Progenitor cell of endocrine pancreas (in vitro differentiated cells): ENCODE measurements around the gene KCNH1. TPM values are rescaled to one million over a fixed set of nuclear protein-coding genes. Genes with fewer than 3 reads are reported as not detected.

Source experiments
- DNase-seq: peaks from one replicate; pipeline ENCODE4 v3.0.0; 2021; ENCODE audit warnings: low spot score; ENCODE audit not compliant: unreplicated experiment
- H3K27ac Mint-ChIP-seq: 2 replicates; pipeline ENCODE4 v1.8.0; 2021; ENCODE audit warnings: mild to moderate bottlenecking, moderate library complexity, mixed read lengths
- H3K27me3 Mint-ChIP-seq: 2 replicates; pipeline ENCODE4 v1.8.0; 2021; ENCODE audit warnings: mixed read lengths
- H3K36me3 Mint-ChIP-seq: 2 replicates; pipeline ENCODE4 v1.8.0; 2022; ENCODE audit warnings: mixed read lengths; ENCODE audit not compliant: insufficient read depth
- H3K4me1 Mint-ChIP-seq: 2 replicates; pipeline ENCODE4 v1.8.0; 2021; ENCODE audit warnings: low read depth, mixed read lengths
- H3K4me3 Mint-ChIP-seq: 2 replicates; pipeline ENCODE4 v1.8.0; 2021; ENCODE audit warnings: low read depth, mild to moderate bottlenecking, moderate library complexity, mixed read lengths
- H3K9me3 Mint-ChIP-seq: 2 replicates; pipeline ENCODE4 v1.8.0; 2021; ENCODE audit warnings: low read depth, mixed read lengths
- CTCF ChIP-seq: fragments of 200-600 bp; sonication (generic); IDR thresholded peaks from one replicate; pipeline ENCODE4 v1.5.0; 2021; ENCODE audit warnings: antibody characterized with exemption, mild to moderate bottlenecking; ENCODE audit not compliant: unreplicated experiment
- total RNA-seq: library from RNA; stranded (reverse); gene quantifications from 2 replicates; pipeline ENCODE4 v1.2.1, GENCODE V29; 2021

KCNH1 gene
- total RNA-seq, 1 donor from 2014 or later, result 0.38 TPM

GRCh38 chr1:210700511-210700910 is 433.4 kb downstream of the KCNH1 start:
- no peak overlapping the region for H3K4me3 Mint-ChIP-seq
- no peak for TF ChIP-seq CTCF
- no peak for DNase-seq
- peaks cover 2% of the 10 kb centered on the region for H3K36me3 Mint-ChIP-seq
- no peak overlapping the region for H3K27ac Mint-ChIP-seq
- H3K4me1 Mint-ChIP-seq, result peaks cover 1% of the 10 kb centered on the region
- no peaks in the 10 kb centered on the region for H3K9me3 Mint-ChIP-seq
- no peaks in the 10 kb centered on the region for H3K27me3 Mint-ChIP-seq

GRCh38 chr1:210700083-210700482 is 433.9 kb downstream of the KCNH1 start:
- H3K4me3 Mint-ChIP-seq, result no peak overlapping the region
- H3K9me3 Mint-ChIP-seq, result no peaks in the 10 kb centered on the region
- DNase-seq, result no peak
- no peaks in the 10 kb centered on the region for H3K27me3 Mint-ChIP-seq
- no peak overlapping the region for H3K27ac Mint-ChIP-seq
- TF ChIP-seq CTCF, result no peak
- H3K36me3 Mint-ChIP-seq, result peaks cover 2% of the 10 kb centered on the region
- peaks cover 1% of the 10 kb centered on the region for H3K4me1 Mint-ChIP-seq

GRCh38 chr1:210698661-210699060 is 435.3 kb downstream of the KCNH1 start:
- Mint-ChIP-seq H3K4me3 (no peak overlapping the region), H3K27ac (no peak overlapping the region), H3K27me3 (no peaks in the 10 kb centered on the region), H3K36me3 (peaks cover 2% of the 10 kb centered on the region), H3K4me1 (peaks cover 1% of the 10 kb centered on the region), H3K9me3 (no peaks in the 10 kb centered on the region)
- no peak for DNase-seq
- TF ChIP-seq CTCF, result no peak

- Mint-ChIP-seq H3K27ac (no peak overlapping the region), H3K9me3 (no peaks in the 10 kb centered on the region), H3K4me1 (peaks cover 1% of the 10 kb centered on the region), H3K4me3 (no peak overlapping the region), H3K27me3 (no peaks in the 10 kb centered on the region), H3K36me3 (peaks cover 2% of the 10 kb centered on the region)
- no peak for TF ChIP-seq CTCF
- no peak for DNase-seq
These were observed 436.8 kb downstream of the KCNH1 start for GRCh38 chr1:210697185-210697584.

GRCh38 chr1:210696709-210697108 is 437.2 kb downstream of the KCNH1 start:
- peaks cover 1% of the 10 kb centered on the region for H3K4me1 Mint-ChIP-seq
- no peaks in the 10 kb centered on the region for H3K9me3 Mint-ChIP-seq
- H3K27ac Mint-ChIP-seq, result no peak overlapping the region
- no peaks in the 10 kb centered on the region for H3K27me3 Mint-ChIP-seq
- peaks cover 1% of the 10 kb centered on the region for H3K36me3 Mint-ChIP-seq
- H3K4me3 Mint-ChIP-seq, result no peak overlapping the region
- DNase-seq, result no peak
- TF ChIP-seq CTCF, result no peak
